Hepatocyte (in vitro differentiated cells): ENCODE results near the gene VILL. TPM values are rescaled to one million over a fixed set of nuclear protein-coding genes. Genes with fewer than 3 reads are reported as not detected.
A peak's percentile ranks its signal among the peaks of the same experiment; 100 is the strongest.

ENCODE experiments used
- DNase-seq: peaks from one replicate; pipeline ENCODE4 v3.0.0-alpha.2; 2016; ENCODE audit warnings: low spot score
- H2AFZ ChIP-seq: fragments of 200-600 bp; sonication (generic); 2 replicates; pipeline ENCODE4 v1.6.0; 2016; ENCODE audit warnings: antibody characterized with exemption, mild to moderate bottlenecking
- H3K27ac ChIP-seq: fragments of 200-600 bp; sonication (generic); 2 replicates; pipeline ENCODE4 v1.5.1; 2016; ENCODE audit warnings: mild to moderate bottlenecking
- H3K27me3 ChIP-seq: fragments of 200-600 bp; sonication (generic); 2 replicates; pipeline ENCODE4 v1.6.1; 2016
- H3K36me3 ChIP-seq: fragments of 200-600 bp; sonication (generic); replicated peaks from 2 replicates; pipeline ENCODE4 v1.5.1; 2016; ENCODE audit warnings: low read depth; ENCODE audit not compliant: insufficient read depth
- H3K4me1 ChIP-seq: fragments of 200-600 bp; sonication (generic); 2 replicates; pipeline ENCODE4 v1.5.1; 2016; ENCODE audit warnings: mild to moderate bottlenecking, moderate library complexity; ENCODE audit not compliant: insufficient read depth
- H3K4me2 ChIP-seq: fragments of 200-600 bp; sonication (generic); 2 replicates; pipeline ENCODE4 v1.6.0; 2016
- H3K4me3 ChIP-seq: fragments of 200-600 bp; sonication (generic); 2 replicates; pipeline ENCODE4 v1.5.1; 2016; ENCODE audit warnings: mild to moderate bottlenecking
- H3K79me2 ChIP-seq: fragments of 200-600 bp; sonication (generic); 2 replicates; pipeline ENCODE4 v1.6.0; 2017; ENCODE audit warnings: mild to moderate bottlenecking
- H3K9me2 ChIP-seq: fragments of 200-600 bp; sonication (generic); replicated peaks from 2 replicates; pipeline ENCODE4 v1.6.0; 2017; ENCODE audit warnings: mild to moderate bottlenecking; ENCODE audit not compliant: insufficient read depth
- H3K9me3 ChIP-seq: fragments of 200-600 bp; sonication (generic); 2 replicates; pipeline ENCODE4 v1.5.1; 2016; ENCODE audit warnings: low read depth, mild to moderate bottlenecking
- H4K20me1 ChIP-seq: fragments of 200-600 bp; sonication (generic); 2 replicates; pipeline ENCODE4 v1.6.0; 2016; ENCODE audit warnings: mild to moderate bottlenecking; ENCODE audit not compliant: insufficient read depth, poor library complexity, severe bottlenecking
- CTCF ChIP-seq: fragments of 200-600 bp; sonication (generic); IDR thresholded peaks from 2 replicates; pipeline ENCODE4 v1.5.1; 2016; ENCODE audit warnings: antibody characterized with exemption, mild to moderate bottlenecking; ENCODE audit not compliant: poor library complexity
- EZH2 ChIP-seq: fragments of 200-600 bp; sonication (generic); IDR thresholded peaks from 2 replicates; pipeline ENCODE4 v1.6.1; 2016; ENCODE audit warnings: antibody characterized with exemption, mild to moderate bottlenecking, borderline replicate concordance
- EZH2phosphoT487 ChIP-seq: fragments of 200-600 bp; sonication (generic); IDR thresholded peaks from one replicate; pipeline ENCODE4 v1.6.1; 2018; ENCODE audit warnings: antibody characterized with exemption, mild to moderate bottlenecking, low read depth, moderate library complexity; ENCODE audit not compliant: unreplicated experiment, severe bottlenecking
- WGBS: methylation state at CpG from one replicate; pipeline ENCODE4 v1.1.6; 2016; ENCODE audit warnings: low lambda C conversion rate; ENCODE audit errors: missing lambda C conversion rate; 5-methylcytosine and 5-hydroxymethylcytosine counted together
- polyA plus RNA-seq: library from polyadenylated mRNA; unstranded; fragments of >200 nt; fragmentation: Nextera tagmentation; extraction: Ambion mirVana; gene quantifications from 2 replicates; pipeline ENCODE4 v1.2.1, GENCODE V29; 2016
- total RNA-seq: library from RNA; depleted of rRNA; stranded (reverse); fragments of >200 nt; gene quantifications from 2 replicates; pipeline ENCODE4 v1.2.3, GENCODE V29; 2014

The VILL gene
- total and polyA plus RNA-seq, 2 experiments from 2014 or later, result 39.3 to 47.4 TPM

- peak; percentile 80 for DNase-seq
- no peaks in the 10 kb centered on the region for H3K9me2 ChIP-seq
- no peaks in the 10 kb centered on the region for H3K79me2 ChIP-seq
- H3K36me3 ChIP-seq, result no peaks in the 10 kb centered on the region
- H3K4me1 ChIP-seq, result peaks cover 32% of the 10 kb centered on the region
- TF ChIP-seq EZH2phosphoT487 (no peak), EZH2 (no peak), CTCF (peak; percentile 81)
- no peaks in the 10 kb centered on the region for H4K20me1 ChIP-seq
- H3K4me3 ChIP-seq, result no peak overlapping the region
- WGBS, result 52% methylated on average over 7 of the region's 7 CpGs
- no peaks in the 10 kb centered on the region for H3K9me3 ChIP-seq
- H2AFZ ChIP-seq, result no peak overlapping the region
- no peak overlapping the region for H3K4me2 ChIP-seq
- H3K27ac ChIP-seq, result peak overlapping the region; percentile 98
- no peaks in the 10 kb centered on the region for H3K27me3 ChIP-seq
Measured at GRCh38 chr3:38003371-38003816, 12.8 kb downstream of the VILL start.

- Histone ChIP-seq H3K9me2 (no peaks in the 10 kb centered on the region), H3K4me3 (no peak overlapping the region), H3K36me3 (no peaks in the 10 kb centered on the region), H3K79me2 (no peaks in the 10 kb centered on the region), H3K4me2 (peak overlapping the region; percentile 31), H3K27ac (peak overlapping the region; percentile 98), H3K4me1 (peaks cover 28% of the 10 kb centered on the region), H2AFZ (no peak overlapping the region), H3K9me3 (no peaks in the 10 kb centered on the region), H4K20me1 (no peaks in the 10 kb centered on the region), H3K27me3 (no peaks in the 10 kb centered on the region)
- 78% methylated on average over 9 of the region's 11 CpGs for WGBS
- peak; percentile 77 for DNase-seq
- TF ChIP-seq EZH2 (no peak), EZH2phosphoT487 (no peak), CTCF (no peak)
Measured at GRCh38 chr3:38003817-38004414, 13.3 kb downstream of the VILL start.

GRCh38 chr3:38004415-38005075 lies 14.0 kb downstream of the VILL start:
- Histone ChIP-seq H3K4me3 (no peak overlapping the region), H3K9me2 (no peaks in the 10 kb centered on the region), H3K79me2 (no peaks in the 10 kb centered on the region), H3K4me1 (peaks cover 28% of the 10 kb centered on the region), H3K9me3 (no peaks in the 10 kb centered on the region), H4K20me1 (no peaks in the 10 kb centered on the region), H2AFZ (no peak overlapping the region), H3K36me3 (no peaks in the 10 kb centered on the region), H3K4me2 (peak overlapping the region; percentile 44), H3K27me3 (no peaks in the 10 kb centered on the region), H3K27ac (peak overlapping the region; percentile 98)
- 60% methylated on average over 14 of the region's 14 CpGs for WGBS
- DNase-seq, result peak; percentile 91
- TF ChIP-seq CTCF, result peak; percentile 69
- TF ChIP-seq EZH2, result no peak
- TF ChIP-seq EZH2phosphoT487, result no peak
